Measurements from ENCODE around the gene PHACTR3.

DNA sequence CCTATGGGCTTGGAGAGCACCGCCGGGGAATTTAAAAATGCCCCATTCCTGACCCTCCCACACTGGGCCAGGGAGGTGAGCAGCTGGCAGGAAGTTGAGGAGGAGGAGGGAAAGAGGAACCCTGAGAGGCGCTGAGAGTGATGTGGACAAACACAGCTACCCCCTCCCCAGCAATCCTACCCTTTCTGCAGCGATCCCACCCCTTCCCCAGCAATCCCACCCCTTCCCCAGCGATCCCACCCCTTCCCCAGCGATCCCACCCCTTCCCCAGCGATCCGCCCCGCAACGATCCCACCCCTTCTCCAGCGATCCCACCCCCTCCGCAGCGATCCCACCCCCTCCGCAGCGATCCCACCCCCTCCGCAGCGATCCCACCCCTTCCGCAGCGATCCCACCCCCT is 217.4 kb downstream of the PHACTR3 start:
- TF ChIP-seq CTCF (IDR thresholded peaks at IDR 0.05; ENCODE audit: extremely low read depth in 1 of 2, insufficient read depth in 1 of 2, low read depth in 1 of 2, low read length in 2 of 2) (no peak), POLR2AphosphoS5 (IDR thresholded peaks at IDR 0.05; ENCODE audit: insufficient read depth, low read depth, low read length) (no peak), EZH2 (IDR thresholded peaks at IDR 0.05; ENCODE audit: borderline replicate concordance, low read depth, low read length, severe bottlenecking) (no peak), POLR2A (IDR thresholded peaks at IDR 0.05; ENCODE audit: low read depth, low read length) (no peak), MYC (IDR thresholded peaks at IDR 0.05; ENCODE audit: low read depth, low read length) (no peak)
- TF ChIP-seq, protein P1, sequence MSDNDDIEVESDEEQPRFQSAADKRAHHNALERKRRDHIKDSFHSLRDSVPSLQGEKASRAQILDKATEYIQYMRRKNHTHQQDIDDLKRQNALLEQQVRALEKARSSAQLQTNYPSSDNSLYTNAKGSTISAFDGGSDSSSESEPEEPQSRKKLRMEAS (IDR thresholded peaks at IDR 0.05; ENCODE audit: insufficient read depth, insufficient read length), result no peak
